Astrocyte (in vitro differentiated cells and primary cell): ENCODE measurements around the gene MYCN. TPM values are rescaled to one million over a fixed set of nuclear protein-coding genes. Genes with fewer than 3 reads are reported as not detected.

Experiments used
- DNase-seq: peaks from one replicate; pipeline ENCODE4 v3.0.0-alpha.2; 2010; ENCODE audit warnings: low read depth
- FAIRE-seq: peaks from 2 replicates; lab custom pipeline; 2011; peaks lifted over from hg19 to GRCh38; lab: Jason Lieb, UNC
- H2AFZ ChIP-seq: 2 replicates; pipeline ENCODE4 v1.6.0; 2012; ENCODE audit warnings: low read depth, low read length, inconsistent platforms
- H3K27ac ChIP-seq: 2 replicates; pipeline ENCODE4 v1.5.1; 2011; ENCODE audit warnings: low read depth, low read length, inconsistent platforms
- H3K27me3 ChIP-seq: 2 replicates; pipeline ENCODE4 v1.6.0; 2011; ENCODE audit warnings: low read length, inconsistent platforms; ENCODE audit not compliant: insufficient read depth
- H3K36me3 ChIP-seq: 2 replicates; pipeline ENCODE4 v1.5.1; 2011; ENCODE audit warnings: low read length, inconsistent platforms; ENCODE audit not compliant: insufficient read depth
- H3K4me1 ChIP-seq: 2 replicates; pipeline ENCODE4 v1.5.1; 2011; ENCODE audit warnings: low read length, inconsistent platforms; ENCODE audit not compliant: insufficient read depth
- H3K4me2 ChIP-seq: 2 replicates; pipeline ENCODE4 v1.6.0; 2012; ENCODE audit warnings: low read length, inconsistent platforms
- H3K4me3 ChIP-seq: 2 replicates; pipeline ENCODE4 v1.5.1; 2011; ENCODE audit warnings: low read depth, mild to moderate bottlenecking, low read length, inconsistent platforms; ENCODE audit not compliant: insufficient read depth
- H3K79me2 ChIP-seq: 2 replicates; pipeline ENCODE4 v1.6.0; 2012; ENCODE audit warnings: mild to moderate bottlenecking, low read length, inconsistent platforms; ENCODE audit not compliant: insufficient read depth
- H3K9ac ChIP-seq: 2 replicates; pipeline ENCODE4 v1.6.0; 2012; ENCODE audit warnings: mild to moderate bottlenecking, low read length, inconsistent platforms
- H3K9me3 ChIP-seq: 2 replicates; pipeline ENCODE4 v1.5.1; 2012; ENCODE audit warnings: low read depth, mild to moderate bottlenecking, low read length, inconsistent platforms; ENCODE audit not compliant: insufficient read depth
- H4K20me1 ChIP-seq: 2 replicates; pipeline ENCODE4 v1.6.0; 2012; ENCODE audit warnings: low read length, inconsistent platforms; ENCODE audit not compliant: insufficient read depth
- H3K27ac Mint-ChIP-seq: one replicate; pipeline ENCODE4 v1.8.0; 2021; ENCODE audit warnings: mild to moderate bottlenecking, mixed read lengths; ENCODE audit not compliant: unreplicated experiment
- H3K27me3 Mint-ChIP-seq: one replicate; pipeline ENCODE4 v1.8.0; 2021; ENCODE audit warnings: low read depth, mixed read lengths; ENCODE audit not compliant: unreplicated experiment
- H3K36me3 Mint-ChIP-seq: one replicate; pipeline ENCODE4 v1.8.0; 2021; ENCODE audit warnings: low read depth, mixed read lengths; ENCODE audit not compliant: unreplicated experiment
- H3K4me1 Mint-ChIP-seq: one replicate; pipeline ENCODE4 v1.8.0; 2021; ENCODE audit warnings: low read depth, mixed read lengths; ENCODE audit not compliant: unreplicated experiment
- H3K4me3 Mint-ChIP-seq: one replicate; pipeline ENCODE4 v1.8.0; 2021; ENCODE audit warnings: mild to moderate bottlenecking, moderate library complexity, mixed read lengths; ENCODE audit not compliant: unreplicated experiment
- H3K9me3 Mint-ChIP-seq: one replicate; pipeline ENCODE4 v1.8.0; 2021; ENCODE audit warnings: mild to moderate bottlenecking, mixed read lengths; ENCODE audit not compliant: unreplicated experiment
- EZH2 ChIP-seq: IDR thresholded peaks from 2 replicates; pipeline ENCODE4 v1.6.1; 2012; ENCODE audit warnings: mild to moderate bottlenecking, low read length, inconsistent platforms; ENCODE audit not compliant: insufficient read depth
- total RNA-seq: library from RNA; stranded (reverse); gene quantifications from 2 replicates; pipeline ENCODE4 v1.2.1, GENCODE V29; 2021
- TF ChIP-seq, protein P1 (sequence below): IDR thresholded peaks from 2 replicates; pipeline ENCODE4 v1.5.1; 2011; ENCODE audit warnings: low read depth, mild to moderate bottlenecking, inconsistent platforms, low read length, moderate library complexity; ENCODE audit not compliant: insufficient read depth

Gene MYCN
- total RNA-seq, 1 donor from 2014 or later: 2.6 TPM

DNA sequence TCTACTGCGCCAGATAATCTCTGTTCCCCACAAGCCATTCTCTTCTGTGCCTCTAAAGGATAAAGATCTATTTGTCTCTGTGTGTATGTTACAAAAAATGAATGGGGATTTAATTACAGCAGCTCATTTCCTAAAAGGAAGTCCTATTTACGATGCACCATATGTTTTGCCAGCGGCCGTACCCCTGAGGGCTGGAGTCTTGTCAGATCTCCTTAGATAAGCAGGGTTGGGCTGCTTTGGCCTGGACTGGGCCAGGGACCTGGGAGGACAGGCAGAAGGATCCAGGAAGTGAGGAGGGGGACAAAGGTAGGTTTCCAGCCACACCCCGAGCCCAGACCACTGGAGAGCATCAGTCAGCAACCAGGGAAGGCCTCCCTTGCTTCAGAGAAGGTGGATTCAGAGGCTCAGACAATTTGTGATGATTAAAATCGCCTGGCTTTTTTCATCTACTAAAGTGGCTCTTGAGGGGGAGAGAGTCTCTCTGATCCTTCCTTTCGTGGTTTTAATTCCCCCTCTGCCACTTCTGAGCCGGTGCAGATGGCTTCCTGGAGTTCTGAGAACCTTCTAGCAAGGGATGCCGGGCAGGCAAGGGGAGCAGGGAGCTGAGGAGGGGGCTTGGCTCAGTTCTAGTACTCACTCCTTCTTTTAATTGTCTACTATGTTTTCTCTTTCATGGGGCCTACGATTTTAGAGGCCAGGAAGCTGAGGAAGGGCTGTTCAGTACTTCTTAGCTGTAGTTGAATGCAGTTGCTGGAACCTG, 42.1 kb downstream of the MYCN start:
- Mint-ChIP-seq H3K36me3 (no peaks in the 10 kb centered on the region), H3K27ac (no peak overlapping the region), H3K4me3 (no peak overlapping the region), H3K27me3 (peaks cover 30% of the 10 kb centered on the region), H3K9me3 (peaks cover 2% of the 10 kb centered on the region), H3K4me1 (no peaks in the 10 kb centered on the region)
- TF ChIP-seq, protein P1, sequence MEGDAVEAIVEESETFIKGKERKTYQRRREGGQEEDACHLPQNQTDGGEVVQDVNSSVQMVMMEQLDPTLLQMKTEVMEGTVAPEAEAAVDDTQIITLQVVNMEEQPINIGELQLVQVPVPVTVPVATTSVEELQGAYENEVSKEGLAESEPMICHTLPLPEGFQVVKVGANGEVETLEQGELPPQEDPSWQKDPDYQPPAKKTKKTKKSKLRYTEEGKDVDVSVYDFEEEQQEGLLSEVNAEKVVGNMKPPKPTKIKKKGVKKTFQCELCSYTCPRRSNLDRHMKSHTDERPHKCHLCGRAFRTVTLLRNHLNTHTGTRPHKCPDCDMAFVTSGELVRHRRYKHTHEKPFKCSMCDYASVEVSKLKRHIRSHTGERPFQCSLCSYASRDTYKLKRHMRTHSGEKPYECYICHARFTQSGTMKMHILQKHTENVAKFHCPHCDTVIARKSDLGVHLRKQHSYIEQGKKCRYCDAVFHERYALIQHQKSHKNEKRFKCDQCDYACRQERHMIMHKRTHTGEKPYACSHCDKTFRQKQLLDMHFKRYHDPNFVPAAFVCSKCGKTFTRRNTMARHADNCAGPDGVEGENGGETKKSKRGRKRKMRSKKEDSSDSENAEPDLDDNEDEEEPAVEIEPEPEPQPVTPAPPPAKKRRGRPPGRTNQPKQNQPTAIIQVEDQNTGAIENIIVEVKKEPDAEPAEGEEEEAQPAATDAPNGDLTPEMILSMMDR: no peak
- no peak for TF ChIP-seq EZH2
- Histone ChIP-seq H2AFZ (no peak overlapping the region), H4K20me1 (no peaks in the 10 kb centered on the region), H3K27ac (no peak overlapping the region), H3K4me2 (no peak overlapping the region), H3K27me3 (no peaks in the 10 kb centered on the region), H3K9ac (no peak overlapping the region), H3K36me3 (no peaks in the 10 kb centered on the region), H3K9me3 (no peaks in the 10 kb centered on the region), H3K4me3 (no peak overlapping the region), H3K4me1 (no peaks in the 10 kb centered on the region), H3K79me2 (no peaks in the 10 kb centered on the region)
- DNase-seq (no peak), FAIRE-seq (no peak)

DNA sequence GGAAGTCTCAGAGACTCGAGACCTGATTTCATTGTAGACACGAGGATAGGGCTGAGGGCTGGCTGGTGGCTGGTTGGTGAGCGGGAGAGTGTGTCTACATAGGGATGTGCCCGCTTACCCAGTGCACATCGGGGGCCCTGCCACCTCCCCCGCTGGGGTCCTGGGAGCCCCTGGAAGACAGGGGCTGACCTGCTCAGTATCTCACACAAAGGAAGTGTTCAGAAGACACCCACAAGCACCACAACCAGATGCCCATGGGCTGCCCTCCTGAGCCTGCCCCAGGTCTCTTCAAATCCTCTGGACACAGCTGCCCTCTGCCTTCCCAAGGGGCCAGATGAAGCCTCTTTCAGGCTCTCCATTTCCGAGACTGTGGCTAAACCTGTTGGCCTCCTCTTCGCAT, 43.1 kb downstream of the MYCN start:
- Histone ChIP-seq H3K36me3 (no peaks in the 10 kb centered on the region), H3K4me1 (no peaks in the 10 kb centered on the region), H2AFZ (no peak overlapping the region), H3K9ac (no peak overlapping the region), H3K27ac (no peak overlapping the region), H3K79me2 (no peaks in the 10 kb centered on the region), H3K4me2 (no peak overlapping the region), H4K20me1 (no peaks in the 10 kb centered on the region), H3K9me3 (no peaks in the 10 kb centered on the region), H3K27me3 (no peaks in the 10 kb centered on the region), H3K4me3 (no peak overlapping the region)
- Mint-ChIP-seq H3K4me3 (no peak overlapping the region), H3K4me1 (no peaks in the 10 kb centered on the region), H3K27ac (no peak overlapping the region), H3K36me3 (no peaks in the 10 kb centered on the region), H3K27me3 (peaks cover 30% of the 10 kb centered on the region), H3K9me3 (peaks cover 2% of the 10 kb centered on the region)
- TF ChIP-seq EZH2: no peak
- TF ChIP-seq, protein P1: no peak
- DNase-seq (no peak), FAIRE-seq (no peak)
